ENCODE results near the gene SMC5.

SMC5 gene

GRCh38 chr9:70382709-70383605 is 124.2 kb downstream of the SMC5 start:
- DNase-seq (ENCODE audit: low read depth): no peak
- no peak overlapping the region for H3K4me3 ChIP-seq (ENCODE audit: low read length)
- TF ChIP-seq CTCF (conservative IDR thresholded peaks at IDR 0.05; ENCODE audit: low read length): no peak

- TF ChIP-seq CTCF (conservative IDR thresholded peaks at IDR 0.05; ENCODE audit: low read length): no peak
- H3K4me3 ChIP-seq (ENCODE audit: low read length): no peak overlapping the region
These were observed 126.6 kb downstream of the SMC5 start for GRCh38 chr9:70385426-70385825.

GRCh38 chr9:70387663-70388062 is 128.9 kb downstream of the SMC5 start:
- no peak for DNase-seq (ENCODE audit: low read depth)
- no peak for TF ChIP-seq CTCF (conservative IDR thresholded peaks at IDR 0.05; ENCODE audit: low read length)
- no peak overlapping the region for H3K4me3 ChIP-seq (ENCODE audit: low read length)

More at GRCh38 chr9:70385426-70385825, 126.6 kb downstream of the SMC5 start:
- DNase-seq (ENCODE audit: low read depth): no peak

GRCh38 chr9:70389188-70389587 is 130.4 kb downstream of the SMC5 start:
- no peak for TF ChIP-seq CTCF (conservative IDR thresholded peaks at IDR 0.05; ENCODE audit: low read length)
- DNase-seq (ENCODE audit: low read depth): no peak
- no peak overlapping the region for H3K4me3 ChIP-seq (ENCODE audit: low read length)

- no peak overlapping the region for H3K4me3 ChIP-seq (ENCODE audit: low read length)
- no peak for TF ChIP-seq CTCF (conservative IDR thresholded peaks at IDR 0.05; ENCODE audit: low read length)
- no peak for DNase-seq (ENCODE audit: low read depth)
These were observed 131.0 kb downstream of the SMC5 start for GRCh38 chr9:70389621-70390266.

GRCh38 chr9:70390933-70391341 is 132.2 kb downstream of the SMC5 start:
- TF ChIP-seq CTCF (conservative IDR thresholded peaks at IDR 0.05; ENCODE audit: low read length): no peak
- no peak overlapping the region for H3K4me3 ChIP-seq (ENCODE audit: low read length)
- no peak for DNase-seq (ENCODE audit: low read depth)

- no peak for DNase-seq (ENCODE audit: low read depth)
- no peak overlapping the region for H3K4me3 ChIP-seq (ENCODE audit: low read length)
- TF ChIP-seq CTCF (conservative IDR thresholded peaks at IDR 0.05; ENCODE audit: low read length): no peak; the same call in 1 of the 2 replicates
These were observed 133.4 kb downstream of the SMC5 start for GRCh38 chr9:70392189-70392588.
